HG02885 (cell line): Measurements from ENCODE around the gene RAB31.

Source experiments
- ATAC-seq: cut with Tn5 transposase; IDR thresholded peaks from one replicate; pipeline ENCODE4 v1.9.1; 2021; ENCODE audit warnings: mild to moderate bottlenecking; ENCODE audit not compliant: unreplicated experiment, poor library complexity

Gene RAB31

DNA sequence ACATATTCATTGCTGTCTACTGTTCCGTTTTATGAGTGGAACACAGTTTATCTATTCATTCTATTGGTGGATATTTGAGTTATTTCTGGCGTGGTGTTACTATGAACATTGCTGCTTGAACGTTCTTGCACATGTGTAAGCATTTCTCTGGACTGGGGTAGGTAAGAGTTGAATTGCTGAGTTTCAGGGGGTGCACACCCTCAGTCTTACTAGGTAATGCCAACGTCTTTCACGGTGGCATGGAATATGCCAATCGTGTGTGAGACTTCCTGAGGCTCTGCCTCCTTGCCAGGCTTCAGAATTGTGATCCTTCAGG is 121.3 kb downstream of the RAB31 start:
- ATAC-seq: no peak

DNA sequence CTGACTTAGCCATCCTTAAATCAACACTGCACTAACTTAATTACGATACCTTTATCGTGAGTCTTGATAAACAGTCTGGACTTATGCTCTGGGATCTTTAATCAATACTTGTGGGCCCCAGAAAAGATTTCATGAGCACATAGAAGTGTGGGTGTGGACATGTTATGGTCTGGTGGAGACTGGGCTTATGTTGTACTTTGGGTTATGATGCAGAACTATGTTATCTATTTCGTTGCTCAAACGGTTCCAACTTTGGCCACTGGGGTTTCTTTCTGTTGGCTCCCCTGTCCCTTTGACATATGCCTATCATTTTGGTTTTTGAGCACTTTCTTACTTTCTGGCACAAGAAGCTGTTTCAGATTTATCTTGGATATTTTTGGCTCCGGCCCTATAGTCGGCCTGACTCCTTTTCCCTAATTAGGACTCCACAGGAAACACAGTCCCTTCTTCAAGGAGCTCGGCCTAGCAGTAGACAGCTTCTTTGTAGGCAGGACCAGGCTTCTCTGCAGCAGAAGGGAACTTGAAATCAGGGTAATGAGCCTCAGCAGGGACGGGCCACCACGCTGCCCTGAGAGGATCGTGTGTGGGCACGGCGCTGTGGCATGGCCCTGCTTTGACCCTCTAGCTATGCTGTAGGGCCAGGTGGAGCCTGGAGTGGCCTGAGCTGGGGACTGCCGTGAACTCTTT is 123.1 kb downstream of the RAB31 start:
- no peak for ATAC-seq

DNA sequence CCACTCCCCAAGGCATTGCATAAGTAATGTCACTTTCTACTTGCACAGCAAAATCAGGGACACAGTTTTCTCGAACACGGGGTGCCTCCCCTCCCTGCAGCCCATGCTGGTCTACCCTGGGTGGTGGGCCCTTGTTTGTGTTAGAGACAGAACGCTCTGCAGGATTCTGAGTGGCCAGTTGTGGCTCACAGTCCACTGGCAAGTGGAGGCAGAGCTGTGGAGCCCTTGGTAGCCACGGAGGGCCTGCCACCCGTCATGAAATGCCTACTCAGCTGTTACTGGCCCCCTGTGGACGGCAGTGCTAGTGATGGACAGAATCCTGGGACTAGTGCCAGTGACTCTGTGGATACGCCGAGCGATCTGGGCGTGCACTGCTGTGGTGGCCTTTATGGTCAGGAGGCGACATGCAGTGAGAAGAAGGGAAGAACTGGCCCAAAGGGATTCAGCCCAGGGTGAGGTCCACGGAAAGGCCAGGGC is 123.7 kb downstream of the RAB31 start:
- ATAC-seq: no peak

DNA sequence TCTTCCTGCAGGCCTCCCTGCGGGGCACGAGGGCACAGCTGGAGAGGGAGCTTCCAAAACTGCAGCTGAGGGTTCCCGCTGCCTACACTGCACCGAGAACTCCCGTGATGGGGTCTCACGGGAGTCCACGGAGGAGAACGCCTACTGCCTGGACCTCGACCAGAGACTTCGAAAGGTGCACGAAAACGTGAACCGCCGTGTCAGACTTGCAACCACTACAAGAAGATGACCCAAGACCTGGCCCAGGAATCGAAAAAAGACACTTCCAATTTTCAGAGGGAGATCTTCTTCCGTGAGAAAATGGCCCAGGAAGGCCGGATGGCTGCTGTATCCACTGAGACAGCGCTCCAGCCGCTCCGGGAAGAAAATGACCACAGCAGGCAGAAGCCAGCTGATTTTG is 124.8 kb downstream of the RAB31 start:
- ATAC-seq: no peak

DNA sequence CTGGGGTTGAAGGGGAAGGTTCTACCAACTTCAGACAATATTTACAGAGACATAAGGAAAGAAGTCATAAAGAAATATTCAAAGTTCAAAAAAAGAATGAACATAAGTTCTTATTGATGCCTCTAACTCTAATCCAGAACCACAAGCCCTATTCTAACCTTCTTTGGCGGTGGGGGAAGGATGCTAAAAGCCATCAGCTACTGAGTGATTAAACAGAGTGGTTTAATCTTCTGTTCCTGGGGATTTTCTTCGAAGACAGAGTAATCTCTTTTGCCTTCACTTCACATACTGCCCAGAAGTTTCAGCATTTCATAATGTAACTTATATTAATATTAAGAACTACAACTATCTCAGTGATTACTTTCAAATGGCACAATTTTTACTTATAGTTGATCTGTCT is 126.5 kb downstream of the RAB31 start:
- ATAC-seq: no peak

DNA sequence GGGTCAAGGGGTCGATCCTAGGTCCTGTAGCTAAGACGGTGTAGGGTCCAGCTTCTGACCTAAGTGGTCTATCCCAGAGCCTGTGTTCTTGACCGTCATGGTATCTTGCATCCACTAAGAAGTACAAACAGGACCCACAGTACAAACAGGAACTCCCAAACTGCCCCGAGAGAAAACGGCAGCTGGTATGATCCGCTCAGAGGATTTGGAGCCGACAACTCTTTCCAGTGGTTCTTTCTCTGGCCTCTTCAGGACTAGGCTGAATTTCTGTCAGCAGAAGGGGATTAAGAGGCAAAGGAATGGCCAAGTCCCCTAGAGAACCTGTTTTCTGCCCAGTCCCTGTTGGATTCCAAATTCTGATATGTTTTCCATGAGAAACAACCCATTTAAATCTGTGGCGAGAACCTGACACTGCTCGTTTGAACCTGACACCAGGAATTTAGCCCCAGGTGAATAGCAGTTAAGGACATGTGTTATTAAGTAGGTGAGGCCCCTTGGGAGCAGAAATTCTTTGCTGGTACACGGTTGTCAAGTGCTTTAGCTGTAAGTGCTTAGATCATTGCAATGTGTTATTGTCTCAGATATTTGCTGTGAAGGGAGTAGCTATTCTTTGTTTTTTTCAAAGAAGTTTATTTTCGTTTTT is 127.1 kb downstream of the RAB31 start:
- ATAC-seq: no peak

DNA sequence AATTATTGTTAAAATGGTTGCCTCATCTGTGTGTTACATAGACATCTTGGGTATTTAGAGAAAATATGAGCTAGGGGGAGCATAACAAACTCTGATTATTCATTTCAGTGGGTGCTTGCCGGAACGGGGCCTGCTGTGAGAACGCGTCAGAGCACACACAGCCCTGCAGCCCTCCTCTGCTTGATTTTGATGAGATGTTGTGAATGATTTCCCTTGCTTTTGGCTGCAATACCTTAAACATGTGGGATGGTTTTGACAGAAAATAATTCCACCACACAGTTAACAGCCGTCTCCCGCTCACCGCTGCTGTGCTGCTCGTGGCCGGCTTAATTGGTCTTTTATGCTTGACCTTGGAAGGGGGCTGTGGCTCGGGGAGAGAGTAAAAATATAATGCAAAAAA is 127.7 kb downstream of the RAB31 start:
- no peak for ATAC-seq

DNA sequence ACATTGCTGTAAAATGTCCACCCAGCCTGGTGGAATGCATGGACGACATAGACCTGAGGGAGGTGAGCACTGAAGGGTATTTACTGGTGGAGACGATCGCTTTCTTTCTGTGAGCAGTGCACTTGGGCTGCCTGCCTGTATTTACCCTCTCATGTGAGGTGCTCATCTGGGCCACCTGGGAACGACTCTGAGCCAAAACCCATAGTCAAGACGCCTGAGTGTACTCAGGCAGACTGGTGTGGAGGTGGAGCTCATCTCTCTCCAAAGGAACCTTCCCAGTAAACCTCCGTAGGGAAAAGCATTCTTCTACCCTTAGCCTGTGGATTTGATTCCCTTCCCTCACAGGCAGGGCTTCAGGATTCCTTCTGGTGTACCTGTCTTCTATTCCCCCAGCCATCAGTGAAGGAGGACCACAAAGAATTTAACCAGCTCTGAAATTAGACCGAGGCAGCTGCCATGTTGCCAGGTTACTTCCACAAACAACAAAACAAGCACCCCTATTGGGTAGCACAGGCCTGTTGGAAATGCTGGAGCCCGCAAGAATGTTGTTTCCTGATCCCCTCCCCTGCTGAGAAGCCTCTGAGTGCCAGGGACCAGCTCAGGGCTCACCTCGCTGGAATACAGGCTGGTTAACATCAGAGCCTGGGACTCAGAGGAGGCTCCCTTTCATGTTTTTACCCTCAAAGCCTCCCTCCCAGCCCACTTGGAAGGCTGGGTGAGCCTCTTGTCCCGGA is 130.2 kb downstream of the RAB31 start:
- no peak for ATAC-seq

DNA sequence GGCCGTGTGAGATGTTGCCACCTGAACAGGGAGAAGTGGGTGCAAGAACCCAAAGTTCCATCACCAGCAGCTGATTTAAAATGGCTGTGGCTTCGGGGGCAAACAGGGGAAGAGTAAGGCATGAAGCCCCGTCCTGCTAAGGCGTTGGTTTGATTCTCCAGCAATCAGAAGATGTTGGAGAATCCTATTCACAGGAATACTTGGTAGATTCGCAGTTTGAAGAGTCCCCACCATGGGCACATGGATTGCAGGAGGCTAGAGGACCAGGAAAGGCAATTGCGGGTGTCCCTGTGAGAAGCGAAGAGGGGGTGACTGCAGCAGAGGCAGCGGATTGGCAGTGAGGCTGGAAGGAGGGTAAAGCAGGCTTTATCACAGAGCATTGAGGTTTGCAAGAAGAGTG is 131.1 kb downstream of the RAB31 start:
- ATAC-seq: no peak

DNA sequence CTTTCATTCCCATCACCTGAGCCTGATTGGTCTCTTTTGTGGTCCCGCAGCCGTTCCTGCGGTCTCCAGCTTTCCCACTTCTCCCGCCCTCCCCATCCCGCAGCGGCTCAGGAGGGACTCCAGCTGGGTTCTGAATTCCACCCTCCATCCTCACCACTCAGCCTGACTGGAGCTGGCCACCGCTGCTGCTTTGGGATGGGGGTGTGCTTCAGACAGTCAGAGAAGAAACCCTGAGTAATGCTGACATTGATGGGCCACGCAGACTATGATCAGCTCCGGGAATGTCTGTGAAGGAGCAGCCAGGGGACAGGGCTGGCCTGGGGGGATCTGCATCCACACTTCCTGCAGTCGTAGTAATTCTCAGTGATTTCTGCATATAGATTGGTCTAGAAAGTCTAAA is 131.8 kb downstream of the RAB31 start:
- ATAC-seq: no peak

DNA sequence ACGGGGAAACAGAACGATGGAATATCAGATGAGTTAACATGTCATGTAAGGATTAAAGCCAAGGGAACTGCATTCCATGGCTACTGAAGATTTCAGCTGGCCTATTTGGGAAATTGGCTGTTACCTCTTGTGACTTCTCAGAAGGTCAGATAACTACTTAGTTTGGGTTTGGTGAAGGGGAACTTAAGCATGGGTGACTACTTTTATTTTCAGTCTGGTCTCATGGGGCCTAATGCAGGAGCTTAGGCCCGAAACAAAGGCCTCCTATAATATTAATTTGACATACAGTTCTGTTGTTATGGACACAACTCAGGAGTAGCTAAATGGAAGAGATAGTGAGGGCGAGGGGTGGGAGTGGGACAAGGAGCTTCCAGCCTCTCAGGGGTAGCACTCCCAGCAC is 133.7 kb downstream of the RAB31 start:
- no peak for ATAC-seq

DNA sequence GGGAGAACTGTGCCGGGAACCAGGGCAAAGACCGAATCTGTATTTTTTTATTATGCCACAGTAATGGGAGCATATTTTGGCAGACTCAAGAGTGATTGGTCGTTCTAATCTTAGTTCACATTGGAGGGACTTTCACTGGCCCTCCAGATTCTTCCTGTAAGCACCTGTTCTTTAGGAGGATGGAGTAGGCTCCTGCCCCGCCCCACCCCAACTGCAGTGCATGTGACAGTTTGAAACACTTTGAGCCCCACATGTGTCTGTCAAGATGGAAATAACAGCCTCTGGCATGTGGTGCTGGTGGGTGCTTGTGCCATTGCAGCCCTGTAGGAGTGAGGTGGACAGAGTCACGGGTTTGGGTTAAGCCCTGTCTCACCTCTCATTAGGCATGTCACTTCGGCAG is 134.3 kb downstream of the RAB31 start:
- ATAC-seq: no peak

DNA sequence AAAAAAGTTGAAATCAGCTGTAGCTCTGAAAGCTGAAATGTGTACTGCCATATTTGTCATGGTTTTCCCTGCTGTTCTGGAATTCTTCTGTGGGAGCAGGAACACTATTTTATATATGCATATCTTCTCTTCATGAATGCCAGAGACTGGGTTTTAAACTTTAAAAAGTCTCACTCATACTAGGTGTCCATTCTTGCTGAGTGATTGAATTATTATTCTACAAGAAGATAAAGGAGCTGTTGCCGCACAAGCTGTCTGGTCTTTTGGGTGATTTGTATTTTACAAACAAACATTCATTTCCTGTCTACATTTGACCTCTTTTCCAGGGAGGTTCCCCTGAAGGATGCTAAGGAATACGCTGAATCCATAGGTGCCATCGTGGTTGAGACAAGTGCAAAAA is 137.2 kb downstream of the RAB31 start:
- ATAC-seq: no peak

DNA sequence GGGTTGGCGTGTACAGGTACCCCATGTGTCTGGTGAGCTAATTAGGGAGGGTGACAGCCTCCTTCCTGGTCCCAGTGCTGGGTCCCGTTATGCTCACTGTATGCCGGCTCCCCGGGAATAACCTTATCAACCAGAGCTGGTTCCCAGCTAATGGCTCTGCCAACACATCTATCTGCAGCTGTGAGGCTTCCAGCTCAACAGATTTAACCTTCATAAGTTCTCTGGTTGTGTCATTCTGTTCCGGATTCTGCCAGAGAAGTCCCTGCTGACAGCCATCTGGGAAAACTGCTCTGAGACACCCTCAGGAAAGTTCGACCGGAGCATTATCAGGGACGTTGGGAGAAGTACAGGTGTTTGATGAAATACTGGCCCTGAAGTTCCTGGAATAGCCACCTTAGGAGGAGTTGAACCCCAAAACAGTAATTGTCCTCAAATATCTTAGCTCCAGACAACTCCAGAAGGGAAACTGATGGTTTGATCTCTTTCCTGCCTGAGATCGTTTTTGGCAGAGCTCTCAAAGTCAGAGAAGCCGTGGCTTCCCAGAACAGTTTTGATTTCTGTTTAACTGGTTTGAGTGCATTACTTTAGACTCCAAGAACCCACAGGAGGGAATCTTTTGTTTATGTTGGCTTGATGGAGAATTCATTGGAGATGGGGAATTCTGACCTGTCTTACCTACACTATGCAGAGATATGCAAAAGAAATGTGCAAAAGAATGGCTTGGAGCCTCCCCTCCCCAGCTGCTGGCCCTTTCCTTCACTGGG is 138.2 kb downstream of the RAB31 start:
- ATAC-seq: no peak

DNA sequence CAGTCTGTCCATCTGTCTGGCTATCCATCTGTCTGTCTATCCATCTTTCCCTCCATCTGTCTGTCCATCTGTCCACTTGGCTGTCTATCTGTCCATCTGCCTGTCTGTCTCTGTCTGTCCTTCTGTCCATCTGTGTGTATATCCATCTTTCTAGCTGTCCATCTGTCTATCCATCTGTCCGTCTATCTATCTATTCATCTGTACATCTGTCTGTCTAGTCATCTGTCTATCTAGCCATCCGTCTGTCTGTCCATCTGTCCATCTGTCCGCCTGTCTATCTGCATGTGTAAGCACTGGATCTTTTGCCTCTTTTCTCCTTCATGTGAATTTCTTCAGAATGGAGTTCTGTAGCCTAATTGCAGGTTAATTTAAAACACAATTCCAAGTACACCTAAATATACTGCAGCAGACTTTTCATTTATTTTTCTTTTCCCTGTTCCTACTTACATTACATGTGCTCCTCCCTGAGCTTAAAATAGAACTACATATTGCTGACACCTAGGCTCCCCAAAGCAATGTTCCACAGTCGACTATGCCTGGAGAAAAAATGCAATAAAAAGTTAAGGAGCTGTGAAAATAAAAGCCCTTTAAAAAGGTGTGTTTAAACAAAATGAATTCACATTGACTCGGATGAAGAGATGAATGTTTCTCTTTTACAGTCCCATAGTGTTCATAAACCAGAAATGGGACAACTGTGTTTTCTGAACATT is 140.2 kb downstream of the RAB31 start:
- ATAC-seq: no peak

DNA sequence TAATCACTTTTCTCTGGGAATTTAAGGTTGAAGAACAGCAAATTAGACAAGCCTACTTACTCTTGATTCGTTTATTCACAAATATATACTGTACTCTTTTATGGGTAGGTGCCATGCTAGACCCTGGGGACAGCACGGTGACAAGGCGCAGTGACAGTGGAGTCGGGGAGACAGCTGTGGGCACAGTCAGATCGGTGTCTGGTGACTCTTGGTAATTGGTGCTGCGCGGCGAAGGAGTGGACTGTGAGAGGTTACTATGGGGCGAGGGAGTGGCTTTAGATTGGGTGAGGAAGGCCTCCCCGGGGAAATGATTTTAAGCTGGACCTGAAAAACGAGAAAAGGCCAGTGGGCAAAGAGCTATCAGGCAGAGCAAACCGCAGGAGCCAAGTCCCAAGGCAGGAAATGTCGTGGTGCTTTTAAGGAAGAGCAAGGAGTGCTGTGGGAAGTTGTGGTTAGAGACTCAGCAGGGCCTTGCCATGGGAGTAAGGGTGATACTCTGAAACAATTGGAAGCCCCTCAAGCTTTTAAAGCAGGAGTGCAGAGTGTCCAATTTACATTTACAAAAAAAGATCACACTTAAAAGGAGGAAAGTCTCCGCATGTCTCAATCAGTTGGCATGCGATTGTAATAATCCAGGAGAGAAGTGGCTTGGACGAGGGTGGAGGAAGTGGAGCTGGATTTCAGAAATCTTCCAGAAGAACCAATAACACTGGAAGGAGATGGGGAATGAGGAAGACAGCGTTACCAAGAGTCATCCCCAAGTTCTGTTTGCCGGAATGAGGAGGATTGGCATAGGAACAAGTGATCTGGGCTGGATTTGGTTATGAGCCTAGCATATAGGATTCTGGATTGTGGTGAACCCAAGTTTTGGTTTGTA is 141.5 kb downstream of the RAB31 start:
- ATAC-seq: no peak

DNA sequence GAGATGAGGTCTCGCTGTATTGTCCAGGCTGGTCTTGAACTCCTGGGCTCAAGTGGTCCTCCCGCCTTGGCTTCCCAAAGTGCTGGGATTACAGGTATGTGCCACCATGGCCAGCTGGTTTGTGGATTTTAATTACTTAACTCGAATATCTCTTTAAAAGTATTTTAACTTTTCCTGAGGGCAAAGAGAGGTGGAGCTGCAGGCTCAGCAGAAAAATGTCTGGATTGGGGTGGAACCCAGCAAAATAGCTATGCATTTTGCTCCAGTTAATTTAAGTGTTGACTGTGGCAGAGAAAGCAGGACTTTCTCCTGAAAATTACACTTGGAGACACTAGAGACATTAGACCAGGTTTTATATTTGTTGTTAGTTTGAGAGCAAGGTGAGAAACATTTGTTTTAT is 142.2 kb downstream of the RAB31 start:
- ATAC-seq: no peak

DNA sequence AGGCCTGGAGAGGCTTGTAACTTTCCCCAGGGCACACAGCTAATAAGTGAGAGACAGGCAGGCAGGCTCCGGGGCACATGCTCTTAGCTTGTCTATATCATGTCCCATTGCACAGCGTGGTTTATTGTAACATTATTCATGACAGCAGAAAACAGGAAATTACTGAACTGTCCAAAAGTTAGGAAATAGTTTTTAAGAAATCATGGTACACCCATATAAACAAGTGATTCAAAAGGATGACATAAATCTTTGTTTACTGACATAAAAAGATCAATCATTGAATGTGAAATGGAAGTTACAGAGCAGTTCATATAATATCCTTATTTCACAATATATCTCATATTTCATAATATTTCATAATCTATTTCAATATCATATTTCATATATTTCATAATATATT is 143.4 kb downstream of the RAB31 start:
- no peak for ATAC-seq

DNA sequence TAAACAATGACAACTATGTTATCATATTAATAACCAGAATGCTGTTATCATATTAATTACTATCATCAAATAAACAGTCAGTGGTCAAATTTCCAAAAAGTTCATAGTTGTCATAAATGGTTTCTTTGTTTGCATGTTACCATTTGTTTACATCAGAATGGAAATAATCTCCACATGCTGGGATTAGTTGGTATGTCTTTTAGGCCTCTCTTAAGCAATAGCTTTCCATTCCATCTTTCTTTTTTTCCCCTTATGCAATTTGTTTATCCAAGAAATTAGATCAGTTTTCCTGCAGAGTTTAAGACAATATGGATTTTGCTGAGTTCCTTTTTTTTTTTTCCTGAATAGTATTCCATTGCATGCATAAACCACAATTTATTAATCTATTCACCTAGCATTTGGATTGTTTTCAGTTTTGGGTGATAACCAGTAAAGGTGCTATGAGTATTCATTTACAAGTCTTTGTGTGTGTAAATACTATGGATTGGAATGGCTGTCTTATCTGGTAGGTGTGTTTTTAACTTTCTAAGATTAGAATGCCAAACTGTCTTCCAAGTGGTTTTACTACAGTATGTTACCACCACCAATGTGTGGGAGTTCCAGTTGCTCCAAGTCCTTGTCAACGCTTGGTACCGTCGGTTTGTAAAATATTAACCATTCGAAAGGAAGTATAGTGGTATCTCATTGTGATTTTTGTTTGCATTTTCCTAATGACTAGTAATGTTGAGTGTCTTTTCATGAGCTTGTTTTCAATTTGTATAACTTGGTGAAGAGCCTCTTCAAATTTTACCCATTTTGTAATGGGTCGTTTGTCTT is 144.4 kb downstream of the RAB31 start:
- ATAC-seq: no peak
